NCI-H460 (cell line): ENCODE measurements around the gene TMEM253. TPM values are rescaled to one million over a fixed set of nuclear protein-coding genes. Genes with fewer than 3 reads are reported as not detected.

Source experiments
- DNase-seq: peaks from one replicate; pipeline ENCODE4 v3.0.0-alpha.2; 2016; ENCODE audit warnings: low read depth; ENCODE audit errors: extremely low read depth
- small RNA-seq, 2 experiments: library from RNA; depleted of rRNA; stranded (forward); fragments of <200 nt; gene quantifications; one replicate each; pipeline ENCODE3, GENCODE V24; 2014
- total RNA-seq: library from RNA; depleted of rRNA; stranded (reverse); fragments of >200 nt; shearing (Covaris generic); gene quantifications from 2 replicates; pipeline ENCODE4 v1.2.3, GENCODE V29; 2014; rRNA removed

Gene TMEM253
- total RNA-seq, 1 experiment from 2014 or later = 0.87 TPM

DNA sequence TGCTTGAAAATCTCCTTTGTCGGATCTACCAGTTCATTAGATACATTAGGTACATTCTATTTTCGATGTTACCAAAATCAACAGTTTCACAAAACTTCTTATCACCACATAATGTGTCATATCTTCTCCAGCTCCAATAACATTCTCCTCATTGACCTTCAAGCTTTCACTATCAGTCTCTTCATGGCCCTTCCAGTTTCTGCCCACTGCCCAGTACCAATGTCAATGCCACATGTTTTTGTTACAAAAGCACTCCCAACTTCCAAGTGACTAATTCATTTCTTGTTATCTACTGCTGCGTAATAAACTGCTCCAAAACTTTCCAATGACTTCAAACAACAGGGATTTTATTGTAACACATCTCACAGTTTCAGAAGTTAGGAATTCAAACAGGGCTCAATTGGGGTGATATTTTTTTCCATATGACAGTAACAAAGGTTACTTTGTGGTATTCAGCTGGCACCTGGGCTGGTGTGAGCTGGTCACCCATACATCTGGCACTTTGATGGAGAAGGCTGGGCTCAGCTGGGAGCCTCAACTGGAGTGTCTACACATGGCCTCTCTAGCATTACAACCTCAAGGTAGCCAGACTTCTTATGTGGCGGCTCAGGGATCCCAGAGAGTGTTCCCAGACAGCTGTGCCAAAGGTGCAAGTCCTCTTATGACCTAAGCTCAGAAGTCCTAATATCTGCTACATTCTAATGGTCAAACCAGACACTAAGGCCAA is 48.9 kb downstream of the TMEM253 start:
- DNase-seq = no peak

Small RNA genes within 50 kb of the gene (small RNA-seq; reads per million reads assigned to genes)
- 0 reads per million in 2 experiments for gene RNU6-252P

Other genes starting within 250 kb of the TMEM253 start
- gene RNASE3, start 209.7 kb upstream of the TMEM253 start, total RNA-seq = not detected in 2 replicates
- not detected in 2 replicates for gene RNASE2, start 145.6 kb upstream of the TMEM253 start, total RNA-seq
- gene METTL17, start 111.1 kb upstream of the TMEM253 start, total RNA-seq = 76.6 and 80.5 TPM in 2 replicates
- not detected in 2 replicates for gene SLC39A2, start 101.8 kb upstream of the TMEM253 start, total RNA-seq
- 3.4 and 5.0 TPM in 2 replicates for gene NDRG2, start 76.0 kb upstream of the TMEM253 start, total RNA-seq
- not detected in 2 replicates for gene TPPP2, start 70.8 kb upstream of the TMEM253 start, total RNA-seq
- gene RNASE13, start 66.3 kb upstream of the TMEM253 start, total RNA-seq = not detected in 2 replicates
- not detected in 2 replicates for gene RNASE7, start 58.7 kb upstream of the TMEM253 start, total RNA-seq
- gene RNASE8, start 43.2 kb upstream of the TMEM253 start, total RNA-seq = not detected in 2 replicates
- 9.3 and 10.7 TPM in 2 replicates for gene ARHGEF40, start 30.8 kb upstream of the TMEM253 start, total RNA-seq
- 23.5 and 27.7 TPM in 2 replicates for gene ZNF219, start 2.4 kb upstream of the TMEM253 start, total RNA-seq
- gene OR5AU1, start 55.0 kb downstream of the TMEM253 start, total RNA-seq = not detected in 2 replicates
- 1,048 and 1,119 TPM in 2 replicates for gene HNRNPC, start 168.4 kb downstream of the TMEM253 start, total RNA-seq
- 0.05 TPM in 1 of 2 replicates, not detected in the other for gene RPGRIP1, start 179.0 kb downstream of the TMEM253 start, total RNA-seq